IMR-90 (cell line): ENCODE measurements around the gene ZNF544. TPM values are rescaled to one million over a fixed set of nuclear protein-coding genes. Genes with fewer than 3 reads are reported as not detected.

Experiments
- ATAC-seq: fragments of 200-7000 bp; cut with Tn5 transposase; 2 replicates; pipeline ENCODE4 v1.9.1; 2020; ENCODE audit warnings: low read depth, mild to moderate bottlenecking, moderate library complexity
- BruUV-seq: library from RNA; stranded (reverse); fragments of 400-500 nt; replicated peaks from 2 replicates; lab custom pipeline; 2021; lab: Mats Ljungman, UMichigan
- CTCF ChIA-PET: fragments of 300-600 bp; formaldehyde crosslinking; extraction: SDS; loops from one replicate; lab custom pipeline; 2021; ENCODE audit warnings: antibody characterized with exemption; lab: Yijun Ruan, JAX
- POLR2A ChIA-PET: fragments of 300-600 bp; sonication (Branson Sonifier 250); formaldehyde crosslinking; loops from one replicate; lab custom pipeline; 2022; ENCODE audit warnings: antibody characterized with exemption; ENCODE audit not compliant: unreplicated experiment; lab: Charles Lee
- DNase-seq: peaks from one replicate; pipeline ENCODE4 v3.0.0; 2013
- H2AFZ ChIP-seq: replicated peaks from 2 replicates; pipeline ENCODE3; 2013; ENCODE audit warnings: low read length, mild to moderate bottlenecking; ENCODE audit not compliant: poor library complexity
- H2AK5ac ChIP-seq: 2 replicates; pipeline ENCODE4 v1.6.1; 2013; ENCODE audit warnings: low read depth, low read length, inconsistent platforms
- H2AK9ac ChIP-seq: replicated peaks from 2 replicates; pipeline ENCODE3; 2013; ENCODE audit warnings: mild to moderate bottlenecking, low read depth, low read length, moderate library complexity; ENCODE audit not compliant: poor library complexity
- H2BK120ac ChIP-seq: 2 replicates; pipeline ENCODE4 v1.6.1; 2013; ENCODE audit warnings: low read depth, low read length, inconsistent platforms
- H2BK15ac ChIP-seq: 3 replicates; pipeline ENCODE4 v1.6.1; 2013; ENCODE audit warnings: low read depth, low read length, inconsistent platforms
- H2BK20ac ChIP-seq: 2 replicates; pipeline ENCODE4 v1.6.1; 2013; ENCODE audit warnings: low read depth, mild to moderate bottlenecking, inconsistent platforms, low read length, moderate library complexity
- H2BK5ac ChIP-seq: 2 replicates; pipeline ENCODE4 v1.6.1; 2013; ENCODE audit warnings: mild to moderate bottlenecking, low read depth, low read length, inconsistent platforms; ENCODE audit not compliant: poor library complexity, severe bottlenecking
- H3K14ac ChIP-seq: replicated peaks from 2 replicates; pipeline ENCODE4 v1.6.1; 2013; ENCODE audit warnings: low read depth, low read length, inconsistent platforms
- H3K18ac ChIP-seq: 2 replicates; pipeline ENCODE4 v1.6.1; 2013; ENCODE audit warnings: low read depth, low read length, control low read depth
- H3K23ac ChIP-seq: 2 replicates; pipeline ENCODE4 v1.6.1; 2013; ENCODE audit warnings: low read depth, low read length, inconsistent platforms
- H3K27ac ChIP-seq: 2 replicates; pipeline ENCODE4 v1.5.1; 2013; ENCODE audit warnings: mild to moderate bottlenecking, control low read depth, low read length; ENCODE audit not compliant: insufficient read depth
- H3K27me3 ChIP-seq: 2 replicates; pipeline ENCODE4 v1.6.1; 2013; ENCODE audit warnings: low read length; ENCODE audit not compliant: control insufficient read depth, insufficient read depth
- H3K36me3 ChIP-seq: 2 replicates; pipeline ENCODE4 v1.6.1; 2013; ENCODE audit warnings: low read length, mixed read lengths; ENCODE audit not compliant: control insufficient read depth, insufficient read depth
- H3K4ac ChIP-seq: 2 replicates; pipeline ENCODE4 v1.6.1; 2013; ENCODE audit warnings: low read depth, low read length, inconsistent platforms
- H3K4me1 ChIP-seq: 2 replicates; pipeline ENCODE4 v1.6.1; 2013; ENCODE audit warnings: low read length, mixed read lengths; ENCODE audit not compliant: control insufficient read depth, insufficient read depth
- H3K4me2 ChIP-seq: 2 replicates; pipeline ENCODE4 v1.6.1; 2013; ENCODE audit warnings: low read depth, mild to moderate bottlenecking, control low read depth, low read length, moderate library complexity
- H3K4me3 ChIP-seq: 2 replicates; pipeline ENCODE4 v1.5.1; 2013; ENCODE audit warnings: low read depth, mild to moderate bottlenecking, control low read depth, low read length, moderate library complexity; ENCODE audit not compliant: insufficient read depth
- H3K56ac ChIP-seq: 2 replicates; pipeline ENCODE4 v1.6.1; 2013; ENCODE audit warnings: low read length, inconsistent platforms; ENCODE audit not compliant: insufficient read depth; ENCODE audit errors: extremely low read depth
- H3K79me1 ChIP-seq, 2 experiments: 2 replicates each; pipeline ENCODE4 v1.6.1; 2013; ENCODE audit warnings: low read length in 2 of 2, inconsistent platforms in 1 of 2, low read depth in 1 of 2
- H3K9ac ChIP-seq: 2 replicates; pipeline ENCODE4 v1.6.1; 2013; ENCODE audit warnings: low read depth, low read length, control low read depth
- H3K9me1 ChIP-seq: 2 replicates; pipeline ENCODE4 v1.6.1; 2013; ENCODE audit warnings: low read length, inconsistent platforms; ENCODE audit not compliant: insufficient read depth
- H3K9me3 ChIP-seq: 2 replicates; pipeline ENCODE4 v1.6.1; 2013; ENCODE audit warnings: low read length; ENCODE audit not compliant: control insufficient read depth, insufficient read depth
- H4K20me1 ChIP-seq: 2 replicates; pipeline ENCODE4 v1.6.1; 2013; ENCODE audit warnings: low read length, inconsistent platforms; ENCODE audit not compliant: insufficient read depth
- H4K5ac ChIP-seq: 2 replicates; pipeline ENCODE4 v1.6.1; 2013; ENCODE audit warnings: mild to moderate bottlenecking, low read depth, low read length, control low read depth
- H4K8ac ChIP-seq, 2 experiments: 2 replicates each; pipeline ENCODE4 v1.6.1; 2013; ENCODE audit warnings: low read depth in 2 of 2, low read length in 2 of 2, control low read depth in 1 of 2, inconsistent platforms in 1 of 2
- H4K91ac ChIP-seq: 2 replicates; pipeline ENCODE4 v1.6.1; 2013; ENCODE audit warnings: low read depth, low read length, inconsistent platforms; ENCODE audit not compliant: insufficient read depth
- BHLHE40 ChIP-seq: fragments of 150-350 bp; IDR thresholded peaks from 2 replicates; pipeline ENCODE4 v1.6.1; 2016; ENCODE audit warnings: mild to moderate bottlenecking, low read depth, low read length
- FOS ChIP-seq: fragments of 150-350 bp; IDR thresholded peaks from 2 replicates; pipeline ENCODE4 v1.6.1; 2016; ENCODE audit warnings: low read depth, low read length
- MAZ ChIP-seq: IDR thresholded peaks from 2 replicates; pipeline ENCODE4 v1.6.1; 2012; ENCODE audit warnings: low read depth, mild to moderate bottlenecking, low read length, improper control_type of control experiment, moderate library complexity, borderline replicate concordance
- NFE2L2 ChIP-seq: fragments of 150-350 bp; IDR thresholded peaks from 2 replicates; pipeline ENCODE4 v1.6.1; 2016; ENCODE audit warnings: low read depth, mild to moderate bottlenecking, low read length
- POLR2A ChIP-seq: IDR thresholded peaks from 2 replicates; pipeline ENCODE4 v1.6.1; 2012; ENCODE audit warnings: mild to moderate bottlenecking, low read depth, low read length
- RAD21 ChIP-seq: IDR thresholded peaks from 2 replicates; pipeline ENCODE4 v1.6.1; 2012; ENCODE audit warnings: low read length, improper control_type of control experiment
- RCOR1 ChIP-seq: IDR thresholded peaks from 2 replicates; pipeline ENCODE4 v1.6.1; 2012; ENCODE audit warnings: mild to moderate bottlenecking, low read length, improper control_type of control experiment; ENCODE audit not compliant: insufficient replicate concordance
- SMC3 ChIP-seq: fragments of 150-350 bp; IDR thresholded peaks from 2 replicates; pipeline ENCODE4 v1.6.1; 2016; ENCODE audit warnings: low read depth, mild to moderate bottlenecking, antibody characterized with exemption, low read length, moderate library complexity
- USF2 ChIP-seq: fragments of 150-350 bp; IDR thresholded peaks from 2 replicates; pipeline ENCODE4 v1.6.1; 2017; ENCODE audit warnings: mild to moderate bottlenecking, antibody characterized with exemption, low read length, low read depth
- WGBS, 2 experiments: methylation state at CpG; one replicate each; pipeline versions ENCODE4 v1.1.5 to v1.1.7; 2013; ENCODE audit warnings: missing lambda C conversion rate in 2 of 2; ENCODE audit not compliant: insufficient read length in 1 of 2; ENCODE audit errors: extremely low coverage in 2 of 2; 5-methylcytosine and 5-hydroxymethylcytosine counted together
- dilution Hi-C: fragments of 300-500 bp; cut with HindIII; formaldehyde crosslinking; loops from one replicate; pipeline ENCODE4 v1.14.3; 2018; ENCODE audit warnings: low sequenced_read_pairs; ENCODE audit not compliant: unreplicated experiment
- in situ Hi-C: fragments of 300-500 bp; cut with MboI; formaldehyde crosslinking; loops from 3 replicates; pipeline ENCODE4 v1.14.3; 2019; ENCODE audit warnings: low sequenced_read_pairs, inconsistent platforms, mixed read lengths
- intact Hi-C: fragments of 100-400 bp; cut with micrococcal nuclease; formaldehyde crosslinking; loops from 2 replicates; pipeline ENCODE4 v1.10.0; 2022
- polyA plus RNA-seq, 3 experiments: library from polyadenylated mRNA; depleted of rRNA; stranded (reverse); fragments of >200 nt; gene quantifications; 2 replicates each; pipeline ENCODE4 v1.2.3, GENCODE V29; 2012; ENCODE audit warnings: low replicate concordance in 1 of 3
- total RNA-seq: library from RNA; depleted of rRNA; stranded (reverse); fragments of >200 nt; gene quantifications from 2 replicates; pipeline ENCODE4 v1.2.3, GENCODE V29; 2012

The ZNF544 gene
- total and polyA plus RNA-seq, 2 of the 4 experiments (the other 2 are of a cell fraction) = 19.3 to 45.9 TPM

GRCh38 chr19:58305065-58305931 lies 76.6 kb downstream of the ZNF544 start, which contains the start of gene ERVK3-1 (continued):
- TF ChIP-seq FOS (no peak), MAZ (no peak; the same call in 1 of the 2 replicates), SMC3 (no peak)

GRCh38 chr19:58305932-58306323 lies 77.2 kb downstream of the ZNF544 start:
- no peak overlapping the region for H2BK15ac ChIP-seq
- no peaks in the 10 kb centered on the region for H3K27me3 ChIP-seq
- no peak for DNase-seq
- H2BK20ac ChIP-seq = no peak overlapping the region
- POLR2A ChIA-PET = no interaction called here
- peaks cover 17% of the 10 kb centered on the region; the same call in 1 of the 2 replicates for H3K36me3 ChIP-seq
- H3K4me2 ChIP-seq = peak overlapping the region; percentile 87
- CTCF ChIA-PET = no interaction called here
- H3K4me1 ChIP-seq = peaks cover 2% of the 10 kb centered on the region; the same call in 1 of the 2 replicates
- H2AK5ac ChIP-seq = no peak overlapping the region
- no peak overlapping the region for H2BK5ac ChIP-seq
- H3K14ac ChIP-seq = no peak overlapping the region
- H4K8ac ChIP-seq = peak overlapping the region; percentile 47 to 95; a peak in 2 of 4 replicates
- H3K56ac ChIP-seq = no peak overlapping the region
- no TSS peak for BruUV-seq
- ATAC-seq = no peak
- WGBS, 2 experiments = 43% methylated on average over 3 of the region's 12 CpGs; no CpG with 5 or more reads in 1 of the 2 experiments
- H3K27ac ChIP-seq = no peak overlapping the region
- H3K9me3 ChIP-seq = no peaks in the 10 kb centered on the region; the same call in 1 of the 2 replicates
- intact Hi-C loops (loop anchor here (5.0 kb wide), 1 partner anchor 211 kb away; the partner anchor contains the start of gene ZBTB45), dilution Hi-C loops (no loop called here), in situ Hi-C loops (no loop called here)
- no peak overlapping the region for H4K91ac ChIP-seq
- H2AK9ac ChIP-seq = peak overlapping the region; percentile 68
- H3K9ac ChIP-seq = peak overlapping the region; percentile 83
- no peaks in the 10 kb centered on the region for H4K20me1 ChIP-seq
- H4K5ac ChIP-seq = no peak overlapping the region
- peaks cover 29 to 48% of the 10 kb centered on the region in 2 experiments for H3K79me1 ChIP-seq
- H3K4me3 ChIP-seq = peak overlapping the region; percentile 72
- H3K23ac ChIP-seq = no peak overlapping the region
- TF ChIP-seq NFE2L2 = no peak
- no peak for TF ChIP-seq POLR2A
- TF ChIP-seq RAD21 = no peak
- TF ChIP-seq USF2 = no peak
- no peak for TF ChIP-seq FOS
- no peak for TF ChIP-seq BHLHE40
- TF ChIP-seq MAZ = no peak
- TF ChIP-seq RCOR1 = no peak
- H3K9me1 ChIP-seq = 0 out of 2 replicates have a peak, but pooled peaks cover 3% of the 10 kb centered on the region
- no peak overlapping the region for H3K4ac ChIP-seq
- no peak overlapping the region for H3K18ac ChIP-seq
- no peak overlapping the region for H2AFZ ChIP-seq
- H2BK120ac ChIP-seq = no peak overlapping the region
